GM12872 (cell line): Measurements from ENCODE around the gene ZNF280C.

Experiments
- TF ChIP-seq, protein P1 (sequence below): IDR thresholded peaks from 3 replicates; pipeline ENCODE4 v1.5.1; 2011; ENCODE audit warnings: low read depth, mild to moderate bottlenecking, low read length, moderate library complexity; ENCODE audit not compliant: insufficient read depth

The ZNF280C gene

DNA sequence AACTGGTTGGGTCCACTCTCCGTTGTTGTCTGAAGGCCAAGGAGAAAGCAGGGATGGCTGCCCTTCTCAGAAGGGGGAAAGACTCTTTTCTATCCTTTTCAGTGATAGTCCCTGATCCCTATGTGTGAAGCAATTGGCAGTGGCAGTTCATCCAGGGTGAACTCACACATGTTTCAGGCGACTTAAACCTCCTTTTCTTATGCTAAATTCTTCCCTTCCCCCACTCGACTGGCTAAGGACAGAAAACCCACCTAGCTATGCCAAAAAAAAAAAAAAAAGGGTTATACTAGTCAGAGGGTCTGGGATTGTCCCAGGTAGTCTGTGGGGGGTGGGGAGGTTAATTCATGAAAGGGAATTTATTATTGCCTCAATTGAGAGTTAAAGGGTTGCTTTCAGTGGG lies 12.2 kb upstream of the ZNF280C start:
- TF ChIP-seq, protein P1, sequence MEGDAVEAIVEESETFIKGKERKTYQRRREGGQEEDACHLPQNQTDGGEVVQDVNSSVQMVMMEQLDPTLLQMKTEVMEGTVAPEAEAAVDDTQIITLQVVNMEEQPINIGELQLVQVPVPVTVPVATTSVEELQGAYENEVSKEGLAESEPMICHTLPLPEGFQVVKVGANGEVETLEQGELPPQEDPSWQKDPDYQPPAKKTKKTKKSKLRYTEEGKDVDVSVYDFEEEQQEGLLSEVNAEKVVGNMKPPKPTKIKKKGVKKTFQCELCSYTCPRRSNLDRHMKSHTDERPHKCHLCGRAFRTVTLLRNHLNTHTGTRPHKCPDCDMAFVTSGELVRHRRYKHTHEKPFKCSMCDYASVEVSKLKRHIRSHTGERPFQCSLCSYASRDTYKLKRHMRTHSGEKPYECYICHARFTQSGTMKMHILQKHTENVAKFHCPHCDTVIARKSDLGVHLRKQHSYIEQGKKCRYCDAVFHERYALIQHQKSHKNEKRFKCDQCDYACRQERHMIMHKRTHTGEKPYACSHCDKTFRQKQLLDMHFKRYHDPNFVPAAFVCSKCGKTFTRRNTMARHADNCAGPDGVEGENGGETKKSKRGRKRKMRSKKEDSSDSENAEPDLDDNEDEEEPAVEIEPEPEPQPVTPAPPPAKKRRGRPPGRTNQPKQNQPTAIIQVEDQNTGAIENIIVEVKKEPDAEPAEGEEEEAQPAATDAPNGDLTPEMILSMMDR, result no peak

DNA sequence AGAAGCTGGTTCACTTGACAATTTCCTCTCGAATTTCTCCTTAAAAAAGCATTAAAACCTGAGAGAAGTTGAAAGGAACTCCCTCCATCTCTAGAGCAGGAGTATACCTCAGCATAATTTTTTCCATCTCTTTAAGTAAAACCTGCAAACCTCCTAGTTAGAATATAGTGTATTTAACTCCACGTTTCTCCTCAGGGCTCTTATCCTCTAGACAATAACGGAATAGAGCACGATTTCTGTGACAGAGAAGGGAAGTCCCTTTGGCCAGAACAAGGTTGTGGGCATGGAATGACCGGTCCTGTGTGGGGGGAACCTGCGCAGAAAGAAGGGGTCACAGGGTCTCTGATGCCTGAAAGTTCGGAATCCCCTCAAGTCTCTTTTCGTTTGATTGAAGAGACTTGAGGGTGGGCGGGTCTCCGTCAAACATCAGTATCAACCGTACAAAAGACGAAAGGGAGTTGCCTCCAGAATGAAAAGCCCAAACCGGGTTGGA lies 697 bp downstream of the ZNF280C start:
- TF ChIP-seq, protein P1, result no peak

DNA sequence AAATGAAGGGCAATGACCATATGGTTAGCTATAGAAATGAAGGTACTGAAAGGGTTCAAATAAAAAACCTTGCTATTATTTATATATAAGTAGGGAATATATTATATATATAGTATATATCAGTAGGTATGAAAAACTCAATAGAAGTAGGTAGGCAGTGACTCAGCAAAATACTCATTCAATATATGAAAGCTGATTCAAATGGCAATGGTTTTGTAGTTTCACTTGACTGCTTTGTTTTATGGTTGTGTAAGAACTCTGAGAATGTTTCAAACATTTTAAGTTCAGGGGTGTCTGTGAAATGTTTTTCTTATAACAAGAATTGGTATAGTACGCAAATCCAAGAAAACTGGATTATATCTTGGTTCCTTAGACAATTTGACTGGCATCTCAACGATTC lies 4.1 kb downstream of the ZNF280C start:
- TF ChIP-seq, protein P1, result no peak

DNA sequence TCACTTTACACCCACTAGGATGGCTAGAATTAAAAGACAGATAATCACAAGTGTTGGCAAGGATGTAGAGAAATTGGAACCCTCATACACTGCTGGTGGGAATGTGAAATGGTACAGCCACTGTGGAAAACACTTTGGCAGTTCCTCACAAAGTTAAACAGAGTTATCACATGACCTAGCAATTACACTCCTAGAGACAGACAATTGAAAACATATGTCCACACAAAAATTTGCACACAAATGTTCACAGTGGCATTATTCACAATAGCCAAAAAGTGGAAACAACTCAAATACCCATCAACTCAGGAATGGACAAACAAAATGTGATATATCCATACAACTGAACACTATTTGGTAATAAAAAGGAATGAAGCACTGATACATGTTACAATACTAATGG lies 5.7 kb downstream of the ZNF280C start:
- TF ChIP-seq, protein P1, result no peak

DNA sequence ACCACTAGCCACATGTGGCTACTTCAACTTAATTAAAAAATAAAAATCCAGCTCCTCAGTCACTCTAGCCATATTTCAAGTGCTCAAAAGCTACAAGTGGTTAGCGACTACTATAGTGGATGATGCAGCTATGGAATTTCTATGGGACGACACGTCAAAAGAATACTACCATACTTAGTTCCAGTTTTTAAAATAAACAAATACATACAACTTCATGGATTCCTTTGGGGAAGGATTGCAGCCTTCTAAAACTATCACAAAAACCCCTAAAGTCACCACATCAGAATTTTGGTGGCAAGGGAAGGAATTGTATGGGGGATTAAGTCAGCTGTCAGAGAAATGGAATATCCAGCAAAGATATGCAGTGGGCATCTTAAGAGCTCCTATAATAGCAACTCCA lies 6.5 kb downstream of the ZNF280C start:
- TF ChIP-seq, protein P1, result no peak

DNA sequence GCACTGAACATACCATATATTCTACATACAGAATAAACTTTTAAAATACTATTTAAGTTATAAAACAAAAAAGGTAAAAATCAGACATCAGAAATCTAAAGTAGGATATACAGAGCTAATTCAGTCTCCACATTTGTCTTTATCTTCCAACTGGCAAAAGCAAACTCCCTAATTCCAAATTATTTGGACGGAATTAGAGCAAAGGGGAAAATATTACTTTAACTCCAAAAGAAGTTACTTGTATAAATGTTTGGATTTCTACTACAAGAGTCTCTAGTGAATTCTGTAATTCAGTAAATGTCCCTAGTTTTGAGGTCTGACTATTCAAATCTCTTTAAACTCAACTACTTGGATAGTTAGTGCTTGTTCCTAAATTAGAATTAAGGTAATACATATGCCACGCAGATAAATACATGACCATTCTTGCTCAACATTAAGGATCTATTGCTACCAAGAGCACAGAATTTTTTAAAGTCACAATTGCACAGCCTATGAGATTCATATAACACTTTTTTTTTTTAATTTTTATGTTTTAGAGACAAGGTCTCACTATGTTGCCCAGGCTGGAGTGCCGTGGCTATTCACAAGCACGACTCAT lies 7.3 kb downstream of the ZNF280C start:
- TF ChIP-seq, protein P1, result no peak

DNA sequence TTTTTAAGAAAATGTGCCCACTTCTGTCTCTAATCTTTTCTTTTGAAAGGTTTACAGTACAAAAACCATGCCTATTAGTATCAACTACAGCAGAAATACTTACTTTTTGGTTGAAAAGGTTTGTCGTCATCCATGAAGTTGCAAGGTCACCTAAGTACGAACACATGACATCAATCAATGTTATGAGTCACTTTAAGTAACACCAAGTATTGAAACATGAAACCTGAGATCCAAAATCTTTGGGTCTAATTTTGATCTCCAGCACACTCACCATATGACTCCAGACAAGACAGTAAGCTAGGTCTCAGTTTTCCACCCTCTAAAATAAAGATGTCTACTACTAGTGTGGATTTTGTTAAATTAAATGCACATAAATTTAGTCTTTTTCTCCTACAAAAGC lies 8.4 kb downstream of the ZNF280C start:
- TF ChIP-seq, protein P1, result no peak
